HCT116 (cell line): ENCODE results near the gene HES1. TPM values are rescaled to one million over a fixed set of nuclear protein-coding genes. Genes with fewer than 3 reads are reported as not detected.

Experiments
- ATAC-seq: fragments of 200-7000 bp; cut with Tn5 transposase; 2 replicates; pipeline ENCODE4 v1.9.1; 2020; ENCODE audit warnings: mild to moderate bottlenecking, moderate library complexity
- BruUV-seq: library from RNA; stranded (reverse); fragments of 400-500 nt; replicated peaks from 2 replicates; lab custom pipeline; 2021; lab: Mats Ljungman, UMichigan
- CTCF ChIA-PET: fragments of 300-600 bp; sonication (Branson Sonifier 250); formaldehyde crosslinking; loops from one replicate; lab custom pipeline; 2021; ENCODE audit warnings: antibody characterized with exemption; lab: Charles Lee
- POLR2A ChIA-PET: fragments of 300-600, 350-600 bp; sonication (Branson Sonifier 250); formaldehyde crosslinking; loops from one replicate; lab custom pipeline; 2021; ENCODE audit warnings: antibody characterized with exemption; lab: Charles Lee
- RAD21 ChIA-PET, 2 experiments: fragments of 300-600 bp; sonication (Branson Sonifier 250); formaldehyde crosslinking; loops; one replicate each; lab custom pipeline; 2023; ENCODE audit warnings: low total read pairs in 2 of 2; ENCODE audit not compliant: uncharacterized antibody in 2 of 2, unreplicated experiment in 2 of 2, low non-redundant PET in 1 of 2; lab: Charles Lee
- DNase-seq: peaks from one replicate; pipeline ENCODE4 v3.0.0-alpha.2; 2010; ENCODE audit warnings: low read depth, low spot score
- H2AFZ ChIP-seq: fragments of 200-600 bp; shearing (Covaris generic), sonication (generic); 2 replicates; pipeline ENCODE4 v1.6.1; 2017; ENCODE audit warnings: low read depth, mixed run types, mixed read lengths, antibody characterized with exemption, low read length; ENCODE audit not compliant: poor library complexity, severe bottlenecking
- H3K27ac ChIP-seq: 2 replicates; pipeline ENCODE4 v1.5.1; 2012; ENCODE audit warnings: low read depth, low read length
- H3K27me3 ChIP-seq: fragments of 200-600 bp; sonication (generic); 2 replicates; pipeline ENCODE4 v1.6.1; 2016; ENCODE audit warnings: mixed run types, low read length, mixed read lengths; ENCODE audit not compliant: insufficient read depth
- H3K36me3 ChIP-seq, 2 experiments: fragments of 200-500 bp in 1 of 2; fragments of 200-600 bp in 1 of 2; sonication (Bioruptor generic) in 1 of 2; sonication (generic) in 1 of 2; 2 replicates each; pipeline versions ENCODE4 v1.5.1 to v1.6.1; 2014 to 2016; ENCODE audit warnings: low read length in 2 of 2, inconsistent platforms in 1 of 2, mixed read lengths in 1 of 2, mixed run types in 1 of 2; ENCODE audit not compliant: insufficient read depth in 2 of 2, control insufficient read depth in 1 of 2
- H3K4me1 ChIP-seq, 2 experiments: fragments of 200-600 bp in 1 of 2; sonication (generic) in 1 of 2; 2 replicates each; pipeline versions ENCODE4 v1.5.1 to v1.6.1; 2012 to 2017; ENCODE audit warnings: low read length in 2 of 2, inconsistent platforms in 1 of 2, mild to moderate bottlenecking in 1 of 2, mixed read lengths in 1 of 2, mixed run types in 1 of 2, moderate library complexity in 1 of 2; ENCODE audit not compliant: insufficient read depth in 2 of 2, control insufficient read depth in 1 of 2
- H3K4me2 ChIP-seq: fragments of 200-600 bp; sonication (generic); 2 replicates; pipeline ENCODE4 v1.6.1; 2017; ENCODE audit warnings: mixed run types, low read length, mixed read lengths
- H3K4me3 ChIP-seq, 2 experiments: fragments of 200-600 bp in 1 of 2; sonication (generic) in 1 of 2; replicated peaks in 1 of 2; 2 replicates each; pipeline ENCODE4 v1.5.1; 2011 to 2016; ENCODE audit warnings: low read length in 2 of 2, control low read depth in 1 of 2, low read depth in 1 of 2, mild to moderate bottlenecking in 1 of 2, mixed read lengths in 1 of 2, mixed run types in 1 of 2
- H3K79me2 ChIP-seq: fragments of 200-600 bp; sonication (generic); 2 replicates; pipeline ENCODE4 v1.6.1; 2017; ENCODE audit warnings: mild to moderate bottlenecking, mixed run types, low read length, moderate library complexity, mixed read lengths; ENCODE audit not compliant: insufficient read depth
- H3K9ac ChIP-seq: fragments of 200-600 bp; sonication (generic); 2 replicates; pipeline ENCODE4 v1.6.1; 2016; ENCODE audit warnings: low read length, mixed read lengths
- H3K9me2 ChIP-seq: fragments of 200-600 bp; sonication (generic), shearing (Covaris generic); 2 replicates; pipeline ENCODE4 v1.6.1; 2017; ENCODE audit warnings: mixed run types, mild to moderate bottlenecking, moderate library complexity; ENCODE audit not compliant: insufficient read depth
- H3K9me3 ChIP-seq, 2 experiments: fragments of 200-500 bp in 1 of 2; fragments of 200-600 bp in 1 of 2; sonication (Bioruptor generic) in 1 of 2; sonication (generic) in 1 of 2; 2 replicates each; pipeline ENCODE4 v1.6.1; 2014 to 2017; ENCODE audit warnings: low read length in 2 of 2, mixed read lengths in 2 of 2, inconsistent platforms in 1 of 2, low read depth in 1 of 2, mild to moderate bottlenecking in 1 of 2, mixed run types in 1 of 2, moderate library complexity in 1 of 2; ENCODE audit not compliant: control insufficient read depth in 1 of 2, insufficient read depth in 1 of 2
- H4K20me1 ChIP-seq: fragments of 200-600 bp; sonication (generic), shearing (Covaris generic); 2 replicates; pipeline ENCODE4 v1.6.1; 2017; ENCODE audit warnings: mixed run types, mild to moderate bottlenecking, moderate library complexity; ENCODE audit not compliant: insufficient read depth
- ATF3 ChIP-seq: IDR thresholded peaks from 2 replicates; pipeline ENCODE4 v1.6.1; 2012
- CBX3 ChIP-seq: IDR thresholded peaks from 2 replicates; pipeline ENCODE4 v1.6.1; 2012; ENCODE audit warnings: low read depth
- CEBPB ChIP-seq: IDR thresholded peaks from 2 replicates; pipeline ENCODE4 v1.6.1; 2012; ENCODE audit warnings: low read depth
- CTCF ChIP-seq, 3 experiments: fragments of 200-600 bp in 1 of 3; sonication (generic) in 1 of 3; IDR thresholded peaks in 2 of 3; conservative IDR thresholded peaks in 1 of 3; 2 replicates each; pipeline ENCODE4 v1.5.1; 2012 to 2017; ENCODE audit warnings: low read depth in 2 of 3, low read length in 2 of 3, antibody characterized with exemption in 1 of 3, borderline replicate concordance in 1 of 3, control low read depth in 1 of 3, mild to moderate bottlenecking in 1 of 3, mixed read lengths in 1 of 3, mixed run types in 1 of 3, moderate library complexity in 1 of 3; ENCODE audit not compliant: insufficient read depth in 1 of 3
- EGR1 ChIP-seq: IDR thresholded peaks from 2 replicates; pipeline ENCODE4 v1.6.1; 2012; ENCODE audit warnings: low read depth
- ELF1 ChIP-seq: IDR thresholded peaks from 2 replicates; pipeline ENCODE4 v1.6.1; 2012; ENCODE audit warnings: low read depth, borderline replicate concordance
- EZH2 ChIP-seq: fragments of 200-600 bp; sonication (generic); IDR thresholded peaks from 2 replicates; pipeline ENCODE4 v1.6.1; 2017; ENCODE audit warnings: antibody characterized with exemption, mixed run types
- FOSL1 ChIP-seq: IDR thresholded peaks from 2 replicates; pipeline ENCODE4 v1.6.1; 2012; ENCODE audit warnings: low read depth
- JUND ChIP-seq: IDR thresholded peaks from 2 replicates; pipeline ENCODE4 v1.6.1; 2012
- POLR2A ChIP-seq: IDR thresholded peaks from 2 replicates; pipeline ENCODE4 v1.7.0; 2011; ENCODE audit warnings: borderline replicate concordance; ENCODE audit not compliant: insufficient read depth, insufficient read length; ENCODE audit errors: extremely low read depth
- POLR2AphosphoS5 ChIP-seq: IDR thresholded peaks from 2 replicates; pipeline ENCODE4 v1.6.1; 2011; ENCODE audit warnings: mild to moderate bottlenecking, low read depth, low read length, moderate library complexity
- RAD21 ChIP-seq: IDR thresholded peaks from 2 replicates; pipeline ENCODE4 v1.6.1; 2012; ENCODE audit warnings: low read depth, mild to moderate bottlenecking
- REST ChIP-seq: IDR thresholded peaks from 2 replicates; pipeline ENCODE4 v1.6.1; 2012; ENCODE audit warnings: low read depth
- SIN3A ChIP-seq: IDR thresholded peaks from 2 replicates; pipeline ENCODE4 v1.6.1; 2012; ENCODE audit warnings: low read depth
- YY1 ChIP-seq: IDR thresholded peaks from 2 replicates; pipeline ENCODE4 v1.6.1; 2011; ENCODE audit warnings: low read length, low read depth, moderate library complexity, mild to moderate bottlenecking; ENCODE audit not compliant: insufficient replicate concordance; ENCODE audit errors: extremely low read depth
- ZBTB33 ChIP-seq: IDR thresholded peaks from 2 replicates; pipeline ENCODE4 v1.6.1; 2011; ENCODE audit warnings: mild to moderate bottlenecking, low read length, moderate library complexity; ENCODE audit not compliant: insufficient replicate concordance; ENCODE audit errors: extremely low read depth
- ZNF274 ChIP-seq: fragments of 200-500 bp; sonication (Bioruptor generic); IDR thresholded peaks from 2 replicates; pipeline ENCODE4 v1.6.1; 2014; ENCODE audit warnings: mild to moderate bottlenecking, low read depth, low read length, inconsistent platforms
- intact Hi-C: fragments of 100-400 bp; cut with micrococcal nuclease; formaldehyde crosslinking; loops from 2 replicates; pipeline ENCODE4 v1.10.0; 2022
- total RNA-seq: library from RNA; stranded (reverse); gene quantifications from one replicate; pipeline ENCODE4 v1.2.1, GENCODE V29; 2021; ENCODE audit not compliant: unreplicated experiment

The HES1 gene
- total RNA-seq, 1 experiment from 2014 or later, result 32.9 TPM

- no TSS peak for BruUV-seq
- ATAC-seq (no peak), DNase-seq (no peak)
- Histone ChIP-seq H3K9me3 (no peaks in the 10 kb centered on the region), H3K4me3 (no peak overlapping the region), H3K4me1 (peaks cover 0 to 14% of the 10 kb centered on the region in 2 experiments; a peak in 1 of 4 replicates), H3K9ac (no peak overlapping the region), H3K79me2 (no peaks in the 10 kb centered on the region), H4K20me1 (no peaks in the 10 kb centered on the region)
- ChIA-PET CTCF (no interaction called here), RAD21 (no interaction called here)
- TF ChIP-seq ZBTB33 (no peak), FOSL1 (no peak), JUND (no peak), CTCF (IDR thresholded peaks at IDR 0.05 in 2 of 3, conservative IDR thresholded peaks at IDR 0.05 in 1 of 3; ENCODE audit: borderline replicate concordance in 1 of 3, insufficient read depth in 1 of 3, low read depth in 2 of 3, low read length in 2 of 3) (no peak), ZNF274 (no peak), POLR2AphosphoS5 (no peak), ATF3 (no peak), CEBPB (no peak), RAD21 (no peak), ELF1 (no peak), CBX3 (no peak), SIN3A (no peak), EZH2 (no peak), YY1 (no peak), EGR1 (no peak), REST (no peak), POLR2A (no peak)
- TF ChIP-seq, all 23 proteins: peak for 0
- H3K27me3 ChIP-seq, result no peaks in the 10 kb centered on the region
- H3K27ac ChIP-seq, result no peak overlapping the region
- no peak overlapping the region for H2AFZ ChIP-seq
- POLR2A ChIA-PET, result no interaction called here
- intact Hi-C loops, result no loop called here
- H3K4me2 ChIP-seq, result no peak overlapping the region
- H3K36me3 ChIP-seq, result no peaks in the 10 kb centered on the region
- H3K9me2 ChIP-seq, result no peaks in the 10 kb centered on the region
Observed at GRCh38 chr3:194170793-194171192, 34.8 kb downstream of the HES1 start.
